Psoas muscle (tissue), 8 donors: Measurements from ENCODE around the gene LRRFIP2. TPM values are rescaled to one million over a fixed set of nuclear protein-coding genes. Genes with fewer than 3 reads are reported as not detected.
"Not testable (repeated sequence)": the region's sequence is repeated elsewhere in the genome, so short reads cannot be mapped to it uniquely, and the experiment has no call there.

Experiments used
- ATAC-seq, 4 donors: fragments of 200-7000 bp; cut with Tn5 transposase; one replicate each; pipeline ENCODE4 v1.9.1; 2020; ENCODE audit warnings: moderate library complexity in 3 of 4, mild to moderate bottlenecking in 2 of 4
- DNase-seq, 2 donors: peaks; one replicate each; pipeline ENCODE4 v3.0.0-alpha.2; 2020
- H3K27ac ChIP-seq: fragments of 200-600 bp; one replicate; pipeline ENCODE4 v1.8.0; 2022
- H3K27me3 ChIP-seq, 3 donors: fragments of 200-600 bp in 1 of 3; one replicate each; pipeline versions ENCODE4 v1.6.1 to v1.8.0; 2013 to 2022; ENCODE audit warnings: low read length in 2 of 3, mild to moderate bottlenecking in 2 of 3, moderate library complexity in 1 of 3; ENCODE audit not compliant: insufficient read depth in 3 of 3
- H3K36me3 ChIP-seq, 2 donors: fragments of 200-600 bp in 1 of 2; one replicate each; pipeline versions ENCODE4 v1.6.1 to v1.8.0; 2013 to 2022; ENCODE audit warnings: low read depth in 1 of 2, mild to moderate bottlenecking in 1 of 2, moderate library complexity in 1 of 2; ENCODE audit not compliant: insufficient read depth in 1 of 2
- H3K4me1 ChIP-seq: fragments of 200-600 bp; one replicate; pipeline ENCODE4 v1.8.0; 2022
- H3K4me3 ChIP-seq: fragments of 200-600 bp; one replicate; pipeline ENCODE4 v1.8.0; 2022; ENCODE audit warnings: mild to moderate bottlenecking
- H3K9me3 ChIP-seq: fragments of 200-600 bp; one replicate; pipeline ENCODE4 v1.8.0; 2022
- WGBS, 3 donors: extraction: QIAGEN DNeasy Blood & Tissue Kit; methylation state at CpG; one replicate each; pipeline versions ENCODE4 v1.1.6 to v1.1.7; 2013; 5-methylcytosine and 5-hydroxymethylcytosine counted together
- intact Hi-C, 2 donors: fragments of 100-400 bp; cut with DNase I; formaldehyde crosslinking; loops; one replicate each; pipeline versions ENCODE4 v1.11.0 to v1.14.2; 2022
- polyA plus RNA-seq, 3 donors: library from polyadenylated mRNA; stranded (reverse); fragments of 200-250 nt; gene quantifications; one replicate each; pipeline ENCODE4 v1.2.3, GENCODE V29; 2013
- total RNA-seq, 4 donors: library from RNA; stranded (reverse); fragmentation: NEBNext Ultra II Directional in 2 of 4; extraction: Animal tissue kit (Norgen Biotek cat#: 25700) in 2 of 4; gene quantifications; one replicate each; pipeline versions ENCODE4 v1.2.1 to v1.2.4, GENCODE V29; 2021 to 2023
- TF ChIP-seq, protein P1 (sequence below): fragments of 200-600 bp; IDR thresholded peaks from one replicate; pipeline ENCODE4 v1.8.0; 2022; ENCODE audit warnings: antibody characterized with exemption
- donor health status: healthy with polysubstance abuse.
- donor health status: DM: no; HTN: no; CAD: no; lungs with moderate emphysema.
- donor health status: Bipolar disorder and iron deficiency.
- donor health status: healthy.
- donor health status: DM: yes; HTN: yes; CAD: no.
- donor health status: DM: no; HTN: no; CAD: no.
- donor health status: DM: no; HTN: no; CAD: no.
- donor health status: DM: yes; HTN: yes; CAD: no.

The LRRFIP2 gene
- total and polyA plus RNA-seq, 7 donors = 35.7 to 163 (median 127) TPM

DNA sequence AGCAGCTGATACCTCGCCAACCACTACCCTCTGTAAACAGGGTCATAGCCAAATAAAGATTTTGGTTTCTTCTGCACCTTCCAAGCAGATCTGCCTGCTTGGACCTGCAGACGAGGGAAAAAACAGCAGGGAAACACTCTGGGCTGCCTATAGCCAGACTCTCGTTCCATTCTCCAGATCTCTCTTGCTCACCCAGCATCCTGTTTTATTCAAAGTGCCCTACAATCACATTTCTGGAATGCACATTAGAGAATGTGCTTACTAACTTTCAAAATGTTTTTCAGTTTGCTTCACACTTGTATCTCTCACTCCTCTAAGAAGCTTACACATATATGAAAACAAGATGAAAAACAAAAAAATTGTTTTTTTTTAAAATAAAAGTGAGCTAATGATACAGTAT, 109.6 kb downstream of the LRRFIP2 start:
- Histone ChIP-seq H3K9me3 (no peaks in the 10 kb centered on the region), H3K36me3 (peaks cover 12 to 91% of the 10 kb centered on the region in 2 donors), H3K27me3 (no peaks in the 10 kb centered on the region), H3K27ac (no peak overlapping the region), H3K4me3 (no peak overlapping the region), H3K4me1 (peaks cover 4% of the 10 kb centered on the region)
- DNase-seq (no peak), ATAC-seq (no peak)
- 88 to 99% (median 98%) methylated on average over 3 of the region's 3 CpGs for WGBS, 3 donors
- TF ChIP-seq, protein P1, sequence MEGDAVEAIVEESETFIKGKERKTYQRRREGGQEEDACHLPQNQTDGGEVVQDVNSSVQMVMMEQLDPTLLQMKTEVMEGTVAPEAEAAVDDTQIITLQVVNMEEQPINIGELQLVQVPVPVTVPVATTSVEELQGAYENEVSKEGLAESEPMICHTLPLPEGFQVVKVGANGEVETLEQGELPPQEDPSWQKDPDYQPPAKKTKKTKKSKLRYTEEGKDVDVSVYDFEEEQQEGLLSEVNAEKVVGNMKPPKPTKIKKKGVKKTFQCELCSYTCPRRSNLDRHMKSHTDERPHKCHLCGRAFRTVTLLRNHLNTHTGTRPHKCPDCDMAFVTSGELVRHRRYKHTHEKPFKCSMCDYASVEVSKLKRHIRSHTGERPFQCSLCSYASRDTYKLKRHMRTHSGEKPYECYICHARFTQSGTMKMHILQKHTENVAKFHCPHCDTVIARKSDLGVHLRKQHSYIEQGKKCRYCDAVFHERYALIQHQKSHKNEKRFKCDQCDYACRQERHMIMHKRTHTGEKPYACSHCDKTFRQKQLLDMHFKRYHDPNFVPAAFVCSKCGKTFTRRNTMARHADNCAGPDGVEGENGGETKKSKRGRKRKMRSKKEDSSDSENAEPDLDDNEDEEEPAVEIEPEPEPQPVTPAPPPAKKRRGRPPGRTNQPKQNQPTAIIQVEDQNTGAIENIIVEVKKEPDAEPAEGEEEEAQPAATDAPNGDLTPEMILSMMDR = no peak
- intact Hi-C loops = no loop called here

DNA sequence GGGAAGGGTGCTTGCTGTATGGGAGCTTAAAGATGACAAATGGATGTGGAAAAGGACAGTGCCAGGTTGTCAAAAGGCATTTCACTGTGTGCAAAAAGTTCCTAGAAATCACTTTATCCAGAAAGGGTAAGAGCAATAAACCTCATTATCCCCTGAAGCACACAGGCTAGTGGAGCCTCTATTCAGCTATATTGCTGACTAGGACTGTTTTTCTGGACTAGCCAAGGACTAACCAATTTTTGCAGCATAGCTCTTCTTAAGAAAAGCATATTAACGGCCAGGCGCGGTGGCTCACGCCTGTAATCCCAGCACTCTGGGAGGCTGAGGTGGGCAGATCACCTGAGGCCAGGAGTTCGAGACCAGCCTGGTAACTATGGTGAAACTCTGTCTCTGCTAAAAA, 116.3 kb downstream of the LRRFIP2 start:
- Histone ChIP-seq H3K4me3 (no peak overlapping the region), H3K27me3 (no peaks in the 10 kb centered on the region), H3K4me1 (peaks cover 28% of the 10 kb centered on the region), H3K27ac (no peak overlapping the region), H3K9me3 (no peaks in the 10 kb centered on the region), H3K36me3 (peaks cover 6 to 83% of the 10 kb centered on the region in 2 donors)
- DNase-seq = no peak
- no peak for ATAC-seq
- intact Hi-C loops = no loop called here
- 95 to 98% (median 97%) methylated on average over 5 of the region's 5 CpGs for WGBS, 3 donors
- TF ChIP-seq, protein P1 = no peak

DNA sequence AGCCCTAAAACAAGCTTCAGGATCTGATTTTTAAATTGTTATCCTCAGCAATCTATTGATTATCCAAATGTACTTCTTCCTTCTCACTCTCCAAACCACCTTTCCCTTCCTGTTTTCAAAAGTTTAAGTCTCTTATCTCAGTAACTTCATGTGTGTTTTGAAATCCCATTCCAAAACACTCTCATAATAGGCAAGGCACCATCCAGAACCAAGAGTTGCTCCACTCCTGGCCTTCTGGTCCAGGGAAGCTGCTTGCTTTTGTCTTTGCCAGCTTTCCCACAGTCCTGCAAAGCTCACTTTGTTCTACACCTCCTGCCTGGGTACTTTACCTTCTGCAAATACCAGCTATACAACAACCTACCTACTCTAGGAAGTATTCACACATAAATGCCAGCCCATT, 117.6 kb downstream of the LRRFIP2 start:
- TF ChIP-seq, protein P1 = no peak
- Histone ChIP-seq H3K27me3 (no peaks in the 10 kb centered on the region), H3K36me3 (peaks cover 4 to 83% of the 10 kb centered on the region in 2 donors), H3K9me3 (no peaks in the 10 kb centered on the region), H3K4me1 (peaks cover 35% of the 10 kb centered on the region), H3K4me3 (no peak overlapping the region), H3K27ac (no peak overlapping the region)
- no peak for DNase-seq
- ATAC-seq = no peak
- intact Hi-C loops = no loop called here

DNA sequence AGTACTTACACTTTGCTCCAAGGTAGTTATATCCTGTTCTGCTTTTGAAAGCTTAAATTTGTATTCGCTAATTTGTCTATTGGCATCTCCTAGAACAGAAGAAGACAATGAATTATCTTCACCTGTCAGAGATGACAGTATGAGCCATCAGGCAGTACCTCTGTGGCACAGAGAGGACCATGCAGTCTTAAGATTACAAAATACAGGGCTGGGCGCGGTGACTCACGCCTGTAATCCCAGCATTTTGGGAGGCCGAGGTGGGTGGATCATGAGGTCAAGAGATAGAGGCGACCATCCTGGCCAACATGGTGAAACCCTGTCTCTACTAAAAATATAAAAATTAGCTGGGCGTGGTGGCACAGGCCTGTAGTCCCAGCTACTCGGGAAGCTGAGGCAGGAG, 119.3 kb downstream of the LRRFIP2 start:
- Histone ChIP-seq H3K4me1 (peaks cover 35% of the 10 kb centered on the region), H3K36me3 (peaks cover 4 to 86% of the 10 kb centered on the region in 2 donors), H3K4me3 (peak overlapping the region; percentile 3), H3K27ac (peak overlapping the region; percentile 80)
- peak; percentile 50 to 88 (median 84) for ATAC-seq
- H3K27me3 ChIP-seq, intact Hi-C loops, H3K9me3 ChIP-seq: not testable (repeated sequence)
- peak; percentile 61 to 69 for DNase-seq
- WGBS, 3 donors = 56 to 82% (median 63%) methylated on average over 8 of the region's 8 CpGs

DNA sequence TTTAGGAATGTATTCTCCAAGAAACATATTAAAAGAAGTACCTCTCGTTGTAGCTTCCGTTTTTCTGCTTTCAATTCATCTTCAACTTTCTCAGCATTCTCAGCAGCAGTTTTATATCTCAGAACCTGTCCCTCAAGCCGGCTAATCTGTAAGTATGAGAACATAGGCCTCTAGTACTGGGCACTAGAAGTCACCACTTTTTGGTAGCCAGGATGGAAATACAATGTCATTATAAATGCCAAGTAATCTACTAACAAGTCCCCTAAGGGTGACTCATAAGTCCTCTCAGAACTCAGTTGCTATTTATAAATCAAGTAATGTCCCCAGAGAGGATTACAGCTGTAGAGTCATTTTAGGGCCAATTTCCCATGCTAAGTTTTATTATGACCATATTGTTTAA, 120.0 kb downstream of the LRRFIP2 start:
- Histone ChIP-seq H3K4me3 (peak overlapping the region; percentile 3), H3K27me3 (no peaks in the 10 kb centered on the region), H3K36me3 (peaks cover 4 to 86% of the 10 kb centered on the region in 2 donors), H3K27ac (peak overlapping the region; percentile 80), H3K9me3 (no peaks in the 10 kb centered on the region), H3K4me1 (peaks cover 35% of the 10 kb centered on the region)
- ATAC-seq (peak; percentile 88 to 94 (median 90)), DNase-seq (no peak)
- 7 to 15% (median 11%) methylated on average over 3 of the region's 3 CpGs for WGBS, 3 donors
- intact Hi-C loops = no loop called here
- TF ChIP-seq, protein P1 = no peak
